SHP77 (cell line): ENCODE measurements around the gene APH1B.
"Not testable (repeated sequence)": the region's sequence is repeated elsewhere in the genome, so short reads cannot be mapped to it uniquely, and the experiment has no call there.

ENCODE experiments used
- DNase-seq, 2 experiments: peaks; one replicate each; lab custom pipeline; 2025; lab: John Stamatoyannopoulos, UW

APH1B gene

GRCh38 chr15:63277038-63277892 lies at the start of gene APH1B:
Gene APH1B, plus strand, starts transcription at chr15:63277605. Its CDS starts 19 bp downstream, at chr15:63277624.
- DNase-seq, result peak; percentile 9 to 56

GRCh38 chr15:63227689-63228088 lies 49.7 kb upstream of the APH1B start:
- no peak for DNase-seq

- no peak for DNase-seq
Observed at GRCh38 chr15:63231206-63231605, 46.2 kb upstream of the APH1B start.

GRCh38 chr15:63231706-63232105 lies 45.7 kb upstream of the APH1B start:
- no peak for DNase-seq

GRCh38 chr15:63232405-63232804 lies 45.0 kb upstream of the APH1B start:
- DNase-seq, result no peak

GRCh38 chr15:63232943-63233342 lies 44.5 kb upstream of the APH1B start:
- DNase-seq, result no peak

GRCh38 chr15:63233667-63234423 lies 43.6 kb upstream of the APH1B start:
- no peak for DNase-seq

GRCh38 chr15:63234451-63234870 lies 42.9 kb upstream of the APH1B start:
- no peak for DNase-seq

GRCh38 chr15:63236272-63236671 lies 41.1 kb upstream of the APH1B start:
- DNase-seq, result no peak

- DNase-seq, result not testable (repeated sequence)
Observed at GRCh38 chr15:63237086-63237485, 40.3 kb upstream of the APH1B start.

GRCh38 chr15:63238171-63238570 lies 39.2 kb upstream of the APH1B start:
- no peak for DNase-seq

GRCh38 chr15:63238796-63239195 lies 38.6 kb upstream of the APH1B start:
- DNase-seq, result no peak

- no peak for DNase-seq
Observed at GRCh38 chr15:63240109-63240508, 37.3 kb upstream of the APH1B start.

GRCh38 chr15:63241316-63241715 lies 36.1 kb upstream of the APH1B start:
- no peak for DNase-seq

- no peak for DNase-seq
Observed at GRCh38 chr15:63243101-63243500, 34.3 kb upstream of the APH1B start.

GRCh38 chr15:63243776-63244175 lies 33.6 kb upstream of the APH1B start:
- DNase-seq, result no peak

- DNase-seq, result no peak
Observed at GRCh38 chr15:63244399-63244798, 33.0 kb upstream of the APH1B start.

- no peak for DNase-seq
Observed at GRCh38 chr15:63244976-63245645, 32.3 kb upstream of the APH1B start.

- no peak for DNase-seq
Observed at GRCh38 chr15:63246691-63247469, 30.5 kb upstream of the APH1B start.

- DNase-seq, result no peak
Observed at GRCh38 chr15:63250312-63250965, 27.0 kb upstream of the APH1B start.

- DNase-seq, result no peak
Observed at GRCh38 chr15:63251701-63252100, 25.7 kb upstream of the APH1B start.
